GM08714 (cell line): Measurements from ENCODE around the gene TPI1.
"Not testable (repeated sequence)": the region's sequence is repeated elsewhere in the genome, so short reads cannot be mapped to it uniquely, and the experiment has no call there.

Source experiments
- H3K4me3 ChIP-seq: fragments of 200-500 bp; sonication (Bioruptor generic); 2 replicates; pipeline ENCODE4 v1.5.1; 2014; ENCODE audit warnings: mild to moderate bottlenecking, low read length, inconsistent platforms
- ZNF274 ChIP-seq: IDR thresholded peaks from 2 replicates; pipeline ENCODE4 v1.6.1; 2012; ENCODE audit warnings: mild to moderate bottlenecking, low read depth, low read length

Gene TPI1

GRCh38 chr12:6899837-6900519 is 32.6 kb downstream of the TPI1 start:
- no peak for TF ChIP-seq ZNF274
- H3K4me3 ChIP-seq: no peak overlapping the region

DNA sequence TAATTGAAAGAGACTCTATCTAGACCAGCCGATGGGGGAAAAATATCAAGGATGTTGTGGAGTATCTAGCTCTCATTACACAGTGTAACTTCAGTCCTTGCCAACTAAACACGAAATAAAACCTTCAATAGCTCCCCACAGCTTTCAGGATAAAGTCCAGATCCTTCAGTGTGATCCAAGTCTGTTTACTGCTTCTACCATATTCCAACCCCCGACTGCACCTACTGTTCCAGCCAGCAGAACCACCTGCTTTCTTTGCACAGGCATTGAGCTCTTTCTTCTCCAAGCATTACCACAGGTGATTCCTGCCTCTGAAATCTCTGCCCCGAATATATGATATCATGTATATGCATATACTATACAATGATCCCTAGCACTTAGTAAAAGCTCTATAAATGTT is 35.1 kb downstream of the TPI1 start:
- no peak for TF ChIP-seq ZNF274
- H3K4me3 ChIP-seq: no peak overlapping the region

GRCh38 chr12:6903722-6904121 is 36.4 kb downstream of the TPI1 start:
- TF ChIP-seq ZNF274: no peak
- no peak overlapping the region for H3K4me3 ChIP-seq

DNA sequence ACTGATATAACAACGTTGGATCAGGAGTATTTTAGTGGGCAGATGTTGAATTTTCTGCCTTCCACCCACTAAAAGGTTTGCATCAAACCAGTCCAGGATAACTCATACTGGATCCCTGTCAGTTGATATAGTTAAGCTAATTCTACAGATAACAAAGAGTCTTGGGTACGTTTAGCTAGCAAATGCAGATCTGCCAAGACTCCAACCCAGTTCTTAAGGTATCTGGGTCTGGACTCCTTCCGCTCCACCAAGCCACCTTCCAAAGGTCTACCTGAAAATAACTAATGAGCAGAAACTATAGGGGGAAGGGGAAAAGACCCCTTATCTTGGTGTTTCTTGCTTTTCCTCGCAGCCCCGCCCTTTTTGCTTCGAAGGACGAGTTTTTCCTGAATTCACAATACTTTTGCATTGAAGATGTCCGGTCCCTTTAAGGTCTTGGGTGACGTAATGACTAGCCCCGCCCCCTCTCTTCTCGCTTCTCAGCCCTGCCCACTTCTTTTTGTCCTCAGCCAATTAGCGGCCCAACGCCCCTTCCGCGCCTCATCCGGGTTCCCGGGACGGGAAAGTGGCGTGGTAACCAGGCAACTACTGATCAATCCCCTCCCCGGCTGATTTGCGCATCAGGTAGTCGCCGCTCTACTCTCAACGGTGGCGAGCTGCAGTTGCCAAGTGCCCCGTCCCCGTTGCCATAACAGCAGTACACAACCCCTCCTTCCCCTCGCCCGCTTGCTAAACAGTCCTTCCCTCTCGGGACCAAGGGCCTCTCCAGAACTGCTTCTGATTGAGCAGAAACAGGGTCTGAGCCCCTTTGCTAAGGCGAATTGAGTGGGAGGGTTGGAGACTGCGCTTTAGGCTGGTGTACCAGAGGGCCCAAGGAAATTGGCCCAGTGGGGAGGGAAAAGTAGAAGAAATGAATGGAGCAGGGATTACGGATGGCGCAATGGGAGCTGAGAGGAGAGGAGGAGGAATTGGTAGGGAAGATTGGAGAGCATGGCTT is 37.2 kb downstream of the TPI1 start, which contains the start of gene LRRC23:
TSS of gene LRRC23 (plus strand) at position 543 of the 997 bp plus-strand sequence. CDS start 812 bp downstream, outside the sequence.
- peak within 1 kb of the TSS; percentile 71 for H3K4me3 ChIP-seq
- TF ChIP-seq ZNF274: no peak

GRCh38 chr12:6905414-6906040 is 38.2 kb downstream of the TPI1 start:
- TF ChIP-seq ZNF274: no peak
- peak overlapping the region; percentile 71; the same call in 1 of the 2 replicates for H3K4me3 ChIP-seq

DNA sequence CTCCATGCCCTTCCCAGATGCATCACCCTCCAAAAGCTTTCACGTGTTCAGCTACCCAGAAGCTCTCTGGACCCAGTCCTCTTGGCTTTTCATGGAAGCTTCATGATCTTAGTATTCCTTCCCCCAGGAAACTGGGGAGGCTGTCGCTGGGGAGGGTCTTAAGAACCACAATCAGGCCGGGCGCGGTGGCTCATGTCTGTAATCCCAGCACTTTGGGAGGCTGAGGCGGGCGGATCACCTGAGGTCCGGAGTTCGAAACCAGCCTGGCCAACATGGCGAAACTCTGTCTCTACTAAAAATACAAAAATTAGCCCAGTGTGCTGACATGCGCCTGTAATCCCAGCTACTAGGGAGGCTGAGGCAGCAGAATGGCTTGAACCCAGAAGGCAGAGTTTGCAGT is 40.8 kb downstream of the TPI1 start:
- not testable (repeated sequence) for H3K4me3 ChIP-seq

DNA sequence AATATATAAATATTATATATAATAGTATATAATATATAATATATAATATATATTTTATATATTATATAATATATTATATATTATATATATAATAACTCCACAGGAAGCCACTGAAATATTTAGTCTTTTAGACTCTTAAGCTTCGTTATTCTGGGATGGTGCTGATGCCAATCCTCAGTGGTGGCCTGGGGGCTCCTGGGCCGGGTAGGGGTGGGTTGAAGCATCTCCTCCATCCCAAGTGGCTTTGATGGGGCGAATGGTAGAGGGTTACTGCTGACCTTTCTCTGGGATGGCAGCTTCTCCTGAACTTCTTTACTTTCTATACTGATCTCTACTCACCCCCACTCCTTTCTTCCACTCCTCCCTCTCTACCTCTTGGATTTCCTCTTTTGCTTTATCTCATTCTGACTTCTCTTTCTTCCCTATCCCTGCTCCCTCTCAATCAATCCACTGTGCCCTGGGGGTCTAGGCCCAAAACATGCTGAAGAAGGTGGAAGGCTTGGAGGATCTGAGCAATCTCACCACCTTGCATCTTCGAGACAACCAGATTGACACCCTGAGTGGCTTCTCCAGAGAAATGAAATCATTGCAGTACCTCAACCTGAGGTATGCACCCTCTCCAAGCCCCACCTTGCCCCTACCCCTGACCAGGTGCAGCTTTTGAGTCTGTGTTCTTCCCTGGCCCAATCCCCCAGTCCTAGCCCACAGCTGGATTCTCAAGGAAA is 42.3 kb downstream of the TPI1 start:
- no peak for TF ChIP-seq ZNF274
- no peak overlapping the region for H3K4me3 ChIP-seq

DNA sequence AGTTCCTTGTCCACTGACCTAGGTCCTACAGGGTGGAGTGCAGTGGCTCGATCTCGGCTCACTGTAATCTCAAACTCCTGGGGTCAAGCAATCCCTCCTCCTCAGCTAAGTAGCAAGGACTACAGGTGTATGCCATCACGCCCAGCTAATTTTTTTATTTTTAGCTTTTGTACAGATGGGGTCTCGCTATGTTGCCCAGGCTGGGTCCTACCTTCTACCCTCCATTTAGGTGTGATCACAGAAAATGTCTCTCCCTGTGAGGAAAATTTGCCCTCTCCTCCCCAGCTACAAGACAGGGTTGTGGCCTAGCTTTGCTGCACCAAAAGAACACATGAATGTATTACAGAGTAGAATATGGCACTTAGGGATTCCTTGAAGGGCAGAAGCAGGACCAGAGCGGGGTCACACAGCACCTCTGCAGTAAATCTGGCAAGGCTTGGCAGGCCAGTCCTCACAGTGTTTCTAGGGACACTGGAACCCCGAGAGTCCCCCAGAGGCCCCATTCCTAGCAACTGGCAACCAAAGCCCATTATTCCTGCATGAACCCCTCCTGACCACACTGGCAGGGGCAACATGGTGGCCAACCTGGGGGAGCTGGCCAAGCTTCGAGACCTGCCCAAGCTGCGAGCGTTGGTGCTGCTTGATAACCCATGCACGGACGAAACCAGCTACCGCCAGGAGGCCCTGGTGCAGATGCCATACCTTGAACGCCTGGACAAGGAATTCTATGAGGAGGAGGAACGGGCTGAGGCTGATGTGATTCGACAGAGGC is 45.0 kb downstream of the TPI1 start:
- no peak overlapping the region for H3K4me3 ChIP-seq
- no peak for TF ChIP-seq ZNF274

- peak within 1 kb of the TSS; percentile 69 for H3K4me3 ChIP-seq
- no peak for TF ChIP-seq ZNF274
Observed at GRCh38 chr12:6914246-6914946, 47.1 kb downstream of the TPI1 start, which contains the start of gene ENO2. Gene ENO2, plus strand, starts transcription at chr12:6914580. Its CDS starts 1,253 bp downstream, at chr12:6915833.

DNA sequence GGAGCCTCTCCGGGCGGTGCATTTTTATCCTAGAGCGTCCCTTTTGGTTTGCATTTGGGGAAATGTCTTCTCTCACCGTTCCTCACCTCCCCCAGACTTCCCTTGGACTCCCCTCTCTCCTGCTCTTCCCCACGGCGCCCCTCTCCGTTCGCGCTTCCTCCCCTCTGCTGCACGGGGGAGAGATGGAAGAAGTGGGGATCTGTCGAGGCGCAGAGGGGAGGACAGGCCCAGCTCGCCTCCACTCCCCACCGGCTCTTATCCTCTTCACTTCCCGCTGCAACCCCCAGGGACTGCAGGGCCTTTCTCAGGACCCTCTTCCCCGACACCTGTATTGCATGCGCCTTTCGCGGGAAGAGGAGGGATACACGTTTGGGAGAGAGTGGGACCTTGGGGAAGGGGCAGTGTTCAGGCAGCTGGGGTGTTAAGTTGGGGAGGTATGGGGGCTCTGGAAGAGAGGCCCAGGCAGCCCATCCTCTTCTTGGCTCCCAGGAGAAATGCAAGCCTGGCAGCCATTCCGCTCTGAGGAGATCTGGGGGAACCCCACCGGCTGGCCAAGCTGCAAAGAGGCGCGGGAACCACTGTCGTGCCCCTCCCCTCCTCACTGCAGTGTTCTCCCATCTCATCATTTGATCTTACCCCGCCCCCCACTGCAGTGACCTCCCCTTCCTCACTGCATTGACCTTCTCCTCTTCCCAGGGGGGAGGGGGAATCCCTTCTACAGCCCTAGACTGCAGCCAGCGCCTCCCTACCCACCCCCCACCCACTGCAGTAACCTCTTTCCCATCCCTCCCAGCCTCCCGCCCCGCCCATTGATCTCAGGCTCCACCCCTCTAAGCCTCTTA is 47.8 kb downstream of the TPI1 start:
- H3K4me3 ChIP-seq: peak overlapping the region; percentile 69
- no peak for TF ChIP-seq ZNF274

DNA sequence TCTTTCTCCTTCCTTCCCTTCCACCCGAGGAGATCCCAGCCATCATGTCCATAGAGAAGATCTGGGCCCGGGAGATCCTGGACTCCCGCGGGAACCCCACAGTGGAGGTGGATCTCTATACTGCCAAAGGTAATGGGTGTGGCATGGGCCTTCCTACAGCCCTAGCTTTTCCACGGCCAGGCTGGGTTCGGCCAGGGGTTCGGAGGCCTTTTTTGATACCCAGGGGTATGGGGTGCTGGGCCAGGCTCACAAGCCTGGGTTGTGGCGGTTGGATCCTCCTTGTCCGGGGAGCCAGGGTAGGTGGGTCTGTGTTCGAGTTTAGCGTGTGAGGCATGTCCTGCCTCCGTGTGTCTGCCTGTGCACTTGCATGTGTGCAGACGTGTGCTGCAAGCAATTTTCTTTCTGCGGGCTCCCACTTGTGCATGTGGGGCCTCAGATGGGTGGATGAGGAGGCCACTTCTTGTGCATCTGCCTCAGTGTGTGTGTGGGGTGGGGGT is 48.5 kb downstream of the TPI1 start:
- TF ChIP-seq ZNF274: no peak
- no peak overlapping the region for H3K4me3 ChIP-seq
